ENCODE results near the gene ZNF557. TPM values are rescaled to one million over a fixed set of nuclear protein-coding genes. Genes with fewer than 3 reads are reported as not detected.

The ZNF557 gene
- total RNA-seq, 1 donor = 19.5 TPM

GRCh38 chr19:7119582-7119981, 50.1 kb downstream of the ZNF557 start:
- H3K4me1 ChIP-seq (ENCODE audit: insufficient read depth, low read length) = no peaks in the 10 kb centered on the region
- H3K27me3 ChIP-seq (ENCODE audit: insufficient read depth, low read length) = no peaks in the 10 kb centered on the region
- H3K4me2 ChIP-seq (ENCODE audit: insufficient read depth, low read length) = no peak overlapping the region
- H3K27ac ChIP-seq (ENCODE audit: low read depth, low read length) = no peak overlapping the region
- no peak overlapping the region for H3K4me3 ChIP-seq (ENCODE audit: insufficient read depth, low read length)
- no peak for DNase-seq (ENCODE audit: insufficient read length, low spot score, missing footprints)
- TF ChIP-seq CTCF (IDR thresholded peaks at IDR 0.05; ENCODE audit: extremely low read depth, low read depth, low read length) = no peak
- H3K36me3 ChIP-seq (ENCODE audit: insufficient read depth, low read length) = no peaks in the 10 kb centered on the region
- no peaks in the 10 kb centered on the region for H3K9me3 ChIP-seq (ENCODE audit: low read depth, low read length)
- H2AFZ ChIP-seq (ENCODE audit: low read length) = no peak overlapping the region
- no peaks in the 10 kb centered on the region for H4K20me1 ChIP-seq (ENCODE audit: insufficient read depth, low read length)
- H3K79me2 ChIP-seq (ENCODE audit: insufficient read depth, low read length) = no peaks in the 10 kb centered on the region

GRCh38 chr19:7120499-7120898, 51.0 kb downstream of the ZNF557 start:
- H2AFZ ChIP-seq (ENCODE audit: low read length) = no peak overlapping the region
- H4K20me1 ChIP-seq (ENCODE audit: insufficient read depth, low read length) = no peaks in the 10 kb centered on the region
- TF ChIP-seq CTCF (IDR thresholded peaks at IDR 0.05; ENCODE audit: extremely low read depth, low read depth, low read length) = no peak
- H3K9me3 ChIP-seq (ENCODE audit: low read depth, low read length) = peaks cover 1% of the 10 kb centered on the region
- no peak overlapping the region for H3K4me2 ChIP-seq (ENCODE audit: insufficient read depth, low read length)
- H3K79me2 ChIP-seq (ENCODE audit: insufficient read depth, low read length) = no peaks in the 10 kb centered on the region
- no peaks in the 10 kb centered on the region for H3K36me3 ChIP-seq (ENCODE audit: insufficient read depth, low read length)
- no peaks in the 10 kb centered on the region for H3K4me1 ChIP-seq (ENCODE audit: insufficient read depth, low read length)
- no peak overlapping the region for H3K27ac ChIP-seq (ENCODE audit: low read depth, low read length)
- no peak overlapping the region for H3K4me3 ChIP-seq (ENCODE audit: insufficient read depth, low read length)
- no peaks in the 10 kb centered on the region for H3K27me3 ChIP-seq (ENCODE audit: insufficient read depth, low read length)
- no peak for DNase-seq (ENCODE audit: insufficient read length, low spot score, missing footprints)

- H3K9me3 ChIP-seq (ENCODE audit: low read depth, low read length) = peaks cover 12% of the 10 kb centered on the region
- no peaks in the 10 kb centered on the region for H4K20me1 ChIP-seq (ENCODE audit: insufficient read depth, low read length)
- no peak overlapping the region for H3K4me2 ChIP-seq (ENCODE audit: insufficient read depth, low read length)
- no peak overlapping the region for H3K27ac ChIP-seq (ENCODE audit: low read depth, low read length)
- no peak for DNase-seq (ENCODE audit: insufficient read length, low spot score, missing footprints)
- H3K27me3 ChIP-seq (ENCODE audit: insufficient read depth, low read length) = no peaks in the 10 kb centered on the region
- H3K4me3 ChIP-seq (ENCODE audit: insufficient read depth, low read length) = no peak overlapping the region
- H3K79me2 ChIP-seq (ENCODE audit: insufficient read depth, low read length) = no peaks in the 10 kb centered on the region
- H3K4me1 ChIP-seq (ENCODE audit: insufficient read depth, low read length) = no peaks in the 10 kb centered on the region
- H3K36me3 ChIP-seq (ENCODE audit: insufficient read depth, low read length) = peaks cover 7% of the 10 kb centered on the region
- no peak for TF ChIP-seq CTCF (IDR thresholded peaks at IDR 0.05; ENCODE audit: extremely low read depth, low read depth, low read length)
- H2AFZ ChIP-seq (ENCODE audit: low read length) = no peak overlapping the region
Observed at GRCh38 chr19:7122701-7123100, 53.2 kb downstream of the ZNF557 start.

- H3K79me2 ChIP-seq (ENCODE audit: insufficient read depth, low read length) = no peaks in the 10 kb centered on the region
- no peak overlapping the region for H3K4me2 ChIP-seq (ENCODE audit: insufficient read depth, low read length)
- TF ChIP-seq CTCF (IDR thresholded peaks at IDR 0.05; ENCODE audit: extremely low read depth, low read depth, low read length) = no peak
Observed at GRCh38 chr19:7124782-7125181, 55.3 kb downstream of the ZNF557 start.

More at GRCh38 chr19:7124782-7125181, 55.3 kb downstream of the ZNF557 start:
- no peak for DNase-seq (ENCODE audit: insufficient read length, low spot score, missing footprints)
- Histone ChIP-seq H3K4me1 (ENCODE audit: insufficient read depth, low read length) (no peaks in the 10 kb centered on the region), H3K9me3 (ENCODE audit: low read depth, low read length) (peaks cover 12% of the 10 kb centered on the region), H3K36me3 (ENCODE audit: insufficient read depth, low read length) (peaks cover 7% of the 10 kb centered on the region), H3K27ac (ENCODE audit: low read depth, low read length) (no peak overlapping the region), H3K4me3 (ENCODE audit: insufficient read depth, low read length) (no peak overlapping the region), H3K27me3 (ENCODE audit: insufficient read depth, low read length) (no peaks in the 10 kb centered on the region), H2AFZ (ENCODE audit: low read length) (no peak overlapping the region), H4K20me1 (ENCODE audit: insufficient read depth, low read length) (no peaks in the 10 kb centered on the region)
